BE2C (cell line): ENCODE measurements around the gene OLFM1.

Experiments used
- DNase-seq: peaks from one replicate; pipeline ENCODE4 v3.0.0-alpha.2; 2020
- H3K27me3 ChIP-seq: fragments of 250-450 bp; sonication (Bioruptor Pico); 2 replicates; pipeline ENCODE4 v1.5.1; 2020; ENCODE audit warnings: mild to moderate bottlenecking
- H3K36me3 ChIP-seq: fragments of 250-450 bp; sonication (Bioruptor Pico); 2 replicates; pipeline ENCODE4 v1.5.1; 2020; ENCODE audit warnings: mild to moderate bottlenecking
- H3K4me1 ChIP-seq: fragments of 250-450 bp; sonication (Bioruptor Pico); 2 replicates; pipeline ENCODE4 v1.5.1; 2020
- H3K4me3 ChIP-seq: 2 replicates; pipeline ENCODE4 v1.5.1; 2011; ENCODE audit warnings: low read depth, low read length
- H3K9me3 ChIP-seq: fragments of 250-450 bp; sonication (Bioruptor Pico); 2 replicates; pipeline ENCODE4 v1.5.1; 2020
- CTCF ChIP-seq: IDR thresholded peaks from 2 replicates; pipeline ENCODE4 v1.5.1; 2012; ENCODE audit warnings: mild to moderate bottlenecking, low read depth, low read length

The OLFM1 gene

DNA sequence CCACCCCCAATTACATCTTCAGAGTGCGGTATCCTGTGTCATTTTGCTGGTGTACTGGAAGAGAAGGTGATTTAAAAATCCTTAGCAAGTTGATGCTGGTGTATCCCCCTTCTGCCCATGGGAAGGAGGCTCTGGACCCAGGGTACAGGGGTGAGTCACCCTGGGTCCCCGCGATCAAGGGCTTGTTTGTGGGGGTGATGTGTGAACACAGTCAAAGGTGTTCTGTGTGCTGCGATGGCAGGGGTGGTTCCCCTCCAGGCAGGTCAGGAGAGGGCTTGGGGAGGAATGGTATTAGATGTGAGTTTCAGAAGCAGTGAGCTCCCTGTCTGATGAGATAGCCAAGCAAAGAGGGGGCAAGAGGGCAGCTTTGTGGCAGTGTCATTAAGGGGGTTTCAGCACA is 28.9 kb downstream of the OLFM1 start:
- DNase-seq = no peak
- Histone ChIP-seq H3K4me3 (no peak overlapping the region), H3K9me3 (no peaks in the 10 kb centered on the region; the same call in 1 of the 2 replicates), H3K36me3 (peaks cover 37% of the 10 kb centered on the region), H3K4me1 (peaks cover 11% of the 10 kb centered on the region), H3K27me3 (no peaks in the 10 kb centered on the region)
- TF ChIP-seq CTCF = no peak

DNA sequence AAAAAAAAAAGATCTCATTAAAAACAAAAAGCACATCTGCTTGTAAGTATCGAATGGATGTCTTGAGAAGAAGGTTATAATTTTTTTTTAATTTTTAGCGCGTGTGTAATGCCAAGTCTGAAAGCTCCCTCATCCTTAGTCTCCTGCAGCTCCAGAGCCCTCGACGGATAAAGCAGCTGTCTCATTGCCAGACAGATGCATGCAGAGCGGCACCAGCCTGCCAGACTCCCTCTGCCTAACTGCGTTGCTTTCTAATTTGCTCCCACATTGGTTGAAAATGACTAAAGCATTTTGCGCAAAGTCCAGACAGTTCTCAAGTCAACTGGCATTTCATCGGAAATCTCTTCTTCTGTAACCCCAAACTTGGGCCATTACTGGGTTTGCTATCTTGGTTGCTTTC is 29.4 kb downstream of the OLFM1 start:
- H3K4me1 ChIP-seq = peaks cover 11% of the 10 kb centered on the region
- no peak for TF ChIP-seq CTCF
- H3K9me3 ChIP-seq = no peaks in the 10 kb centered on the region; the same call in 1 of the 2 replicates
- no peaks in the 10 kb centered on the region for H3K27me3 ChIP-seq
- DNase-seq = peak; percentile 58
- H3K36me3 ChIP-seq = peaks cover 40% of the 10 kb centered on the region
- H3K4me3 ChIP-seq = no peak overlapping the region

GRCh38 chr9:135117281-135117680 is 29.8 kb downstream of the OLFM1 start:
- peaks cover 44% of the 10 kb centered on the region for H3K36me3 ChIP-seq
- no peak for TF ChIP-seq CTCF
- DNase-seq = peak; percentile 48
- H3K9me3 ChIP-seq = no peaks in the 10 kb centered on the region; the same call in 1 of the 2 replicates
- H3K4me1 ChIP-seq = peaks cover 11% of the 10 kb centered on the region
- H3K4me3 ChIP-seq = no peak overlapping the region
- H3K27me3 ChIP-seq = no peaks in the 10 kb centered on the region

DNA sequence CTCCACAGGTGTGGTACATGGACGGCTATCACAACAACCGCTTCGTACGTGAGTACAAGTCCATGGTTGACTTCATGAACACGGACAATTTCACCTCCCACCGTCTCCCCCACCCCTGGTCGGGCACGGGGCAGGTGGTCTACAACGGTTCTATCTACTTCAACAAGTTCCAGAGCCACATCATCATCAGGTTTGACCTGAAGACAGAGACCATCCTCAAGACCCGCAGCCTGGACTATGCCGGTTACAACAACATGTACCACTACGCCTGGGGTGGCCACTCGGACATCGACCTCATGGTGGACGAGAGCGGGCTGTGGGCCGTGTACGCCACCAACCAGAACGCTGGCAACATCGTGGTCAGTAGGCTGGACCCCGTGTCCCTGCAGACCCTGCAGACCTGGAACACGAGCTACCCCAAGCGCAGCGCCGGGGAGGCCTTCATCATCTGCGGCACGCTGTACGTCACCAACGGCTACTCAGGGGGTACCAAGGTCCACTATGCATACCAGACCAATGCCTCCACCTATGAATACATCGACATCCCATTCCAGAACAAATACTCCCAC is 32.1 kb downstream of the OLFM1 start:
- no peaks in the 10 kb centered on the region for H3K27me3 ChIP-seq
- no peak for DNase-seq
- H3K36me3 ChIP-seq = peaks cover 41% of the 10 kb centered on the region
- H3K4me1 ChIP-seq = peaks cover 11% of the 10 kb centered on the region
- H3K4me3 ChIP-seq = no peak overlapping the region
- no peaks in the 10 kb centered on the region; the same call in 1 of the 2 replicates for H3K9me3 ChIP-seq
- no peak for TF ChIP-seq CTCF

GRCh38 chr9:135120249-135120648 is 32.8 kb downstream of the OLFM1 start:
- Histone ChIP-seq H3K27me3 (no peaks in the 10 kb centered on the region), H3K4me3 (no peak overlapping the region), H3K4me1 (peaks cover 11% of the 10 kb centered on the region), H3K36me3 (peaks cover 36% of the 10 kb centered on the region), H3K9me3 (no peaks in the 10 kb centered on the region; the same call in 1 of the 2 replicates)
- no peak for TF ChIP-seq CTCF
- no peak for DNase-seq

DNA sequence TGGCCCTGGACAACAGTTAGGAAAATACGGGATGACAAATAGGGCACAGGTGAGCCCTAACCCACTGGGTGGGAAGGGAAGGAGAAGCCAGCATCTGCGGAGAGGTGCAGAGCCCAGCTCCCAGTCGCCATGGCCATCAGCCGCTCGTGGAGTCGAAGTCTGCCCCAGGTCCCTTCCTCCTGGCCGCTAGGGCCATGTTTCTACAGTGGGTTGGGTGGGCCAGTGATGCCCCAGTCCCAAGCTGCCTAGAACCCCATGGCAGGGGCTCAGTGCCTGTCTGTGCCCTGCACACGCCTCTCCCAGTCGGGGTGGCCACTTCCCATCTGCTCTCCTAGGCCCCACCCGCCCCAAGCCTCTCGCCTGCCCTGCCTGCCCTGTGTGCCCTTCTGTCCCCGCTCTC is 34.8 kb downstream of the OLFM1 start:
- no peak for TF ChIP-seq CTCF
- Histone ChIP-seq H3K9me3 (no peaks in the 10 kb centered on the region; the same call in 1 of the 2 replicates), H3K27me3 (no peaks in the 10 kb centered on the region), H3K4me1 (peaks cover 11% of the 10 kb centered on the region), H3K36me3 (peaks cover 34% of the 10 kb centered on the region), H3K4me3 (no peak overlapping the region)
- DNase-seq = no peak
